HG03064 (cell line): ENCODE data around the gene KLHL18.
"Not testable (repeated sequence)": the region's sequence is repeated elsewhere in the genome, so short reads cannot be mapped to it uniquely, and the experiment has no call there.

ENCODE experiments used
- ATAC-seq: cut with Tn5 transposase; IDR thresholded peaks from one replicate; pipeline ENCODE4 v1.9.1; 2021; ENCODE audit warnings: low read depth; ENCODE audit not compliant: unreplicated experiment

KLHL18 gene

GRCh38 chr3:47270526-47270925 lies 12.2 kb upstream of the KLHL18 start:
- ATAC-seq = no peak

DNA sequence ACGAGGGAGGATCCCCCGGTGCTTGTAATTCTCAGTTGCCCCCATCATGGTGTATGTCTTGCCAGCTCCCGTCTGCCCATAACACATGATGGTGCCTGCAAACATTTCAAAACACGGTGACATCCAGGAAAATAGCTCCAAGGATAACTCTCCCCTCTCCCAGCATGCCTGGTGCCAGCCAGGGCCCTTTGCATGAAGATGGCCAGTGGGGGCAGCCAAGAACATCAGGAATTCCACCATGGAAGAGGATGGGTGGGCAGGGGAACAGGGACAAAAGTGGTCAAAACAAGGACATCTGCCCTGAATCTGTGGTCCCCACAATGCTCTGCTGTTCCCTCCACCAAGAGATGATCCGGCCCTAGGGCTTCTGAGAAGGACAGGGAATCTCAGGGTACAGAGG lies 9.2 kb upstream of the KLHL18 start:
- ATAC-seq = no peak

DNA sequence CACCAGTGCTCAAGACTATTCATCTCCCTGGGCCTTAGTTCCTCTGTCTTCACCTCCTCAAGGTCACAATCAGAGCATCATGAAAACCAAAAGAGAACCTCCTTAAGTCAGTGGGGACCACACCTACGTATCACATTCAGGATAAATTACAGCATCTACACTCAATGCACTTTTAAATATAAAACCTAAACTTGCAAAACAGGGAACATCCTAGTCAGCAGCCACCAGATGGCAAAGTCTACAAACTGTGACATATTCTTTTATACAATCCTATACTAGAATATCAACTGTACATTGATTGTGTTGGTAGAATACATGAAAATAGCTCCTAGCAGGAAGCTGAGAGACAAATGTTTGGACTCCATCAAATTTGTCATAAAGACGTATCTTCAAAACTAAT lies 8.1 kb upstream of the KLHL18 start:
- ATAC-seq = no peak

- no peak for ATAC-seq
These were observed 6.2 kb upstream of the KLHL18 start for GRCh38 chr3:47276558-47276957.

GRCh38 chr3:47280519-47280918 lies 2.2 kb upstream of the KLHL18 start:
- no peak for ATAC-seq

- no peak for ATAC-seq
These were observed 421 bp downstream of the KLHL18 start for GRCh38 chr3:47283193-47283537.

GRCh38 chr3:47283591-47284364 lies 1.0 kb downstream of the KLHL18 start:
- ATAC-seq = no peak

GRCh38 chr3:47288966-47289910 lies 6.5 kb downstream of the KLHL18 start:
- ATAC-seq = no peak

GRCh38 chr3:47291158-47291753 lies 8.5 kb downstream of the KLHL18 start:
- no peak for ATAC-seq

GRCh38 chr3:47291754-47292420 lies 9.1 kb downstream of the KLHL18 start:
- ATAC-seq = not testable (repeated sequence)

- ATAC-seq = no peak
These were observed 11.1 kb downstream of the KLHL18 start for GRCh38 chr3:47293822-47294221.

DNA sequence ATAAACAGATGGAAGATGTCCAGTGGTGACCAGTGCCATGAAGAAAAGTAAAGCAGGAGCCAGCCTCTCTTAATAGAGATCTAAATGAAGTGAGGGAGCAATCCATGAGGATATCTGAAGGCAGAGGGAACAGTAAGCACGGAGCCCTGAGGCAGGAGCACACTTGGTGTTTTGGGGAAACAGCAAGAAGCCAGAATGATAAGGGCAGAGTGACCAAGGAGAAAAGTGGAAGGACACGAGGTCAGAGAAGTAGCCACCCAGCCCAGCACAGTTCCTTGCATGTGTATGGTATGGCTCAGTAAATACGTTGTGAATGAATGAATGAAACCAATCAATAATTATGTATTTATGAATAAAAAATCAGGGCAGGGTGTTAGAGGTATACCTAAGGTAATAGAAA lies 11.6 kb downstream of the KLHL18 start:
- ATAC-seq = no peak

- no peak for ATAC-seq
These were observed 12.6 kb downstream of the KLHL18 start for GRCh38 chr3:47295322-47295721.

- ATAC-seq = no peak
These were observed 13.2 kb downstream of the KLHL18 start for GRCh38 chr3:47295976-47296375.

DNA sequence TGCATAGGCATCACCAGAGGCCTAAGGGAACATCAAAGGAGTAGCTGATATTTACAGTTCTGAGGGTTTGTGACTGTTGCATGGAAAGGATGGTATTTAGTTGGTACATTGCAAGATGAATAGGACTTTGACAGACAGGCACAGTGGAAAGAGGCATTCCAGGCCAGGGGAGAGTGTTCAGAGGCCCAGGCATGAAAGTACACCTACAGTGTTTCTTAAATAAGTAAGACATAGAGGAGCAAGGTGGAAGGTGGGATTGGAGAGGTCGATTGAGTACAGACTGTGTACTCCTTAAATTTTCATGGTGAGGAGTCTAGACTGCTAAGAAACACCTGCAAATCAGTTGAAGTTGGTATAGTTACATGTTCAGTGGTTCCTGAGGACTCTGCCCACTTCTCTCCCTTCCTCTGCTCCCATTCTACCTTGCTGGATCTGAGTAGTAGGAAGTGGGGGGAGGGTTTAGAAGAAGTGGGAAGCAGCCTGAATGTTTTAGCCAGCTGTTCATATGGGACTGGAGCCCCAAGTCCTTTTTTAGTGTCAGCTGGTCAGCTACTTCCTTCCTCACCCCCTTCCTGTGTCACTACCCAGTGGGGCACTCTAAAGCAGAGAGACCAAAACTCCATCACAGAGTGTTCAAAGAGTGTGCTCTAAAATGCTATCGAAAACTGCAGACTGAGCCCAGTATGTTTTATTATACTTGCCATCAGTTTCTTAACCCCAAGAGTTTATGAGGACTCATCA lies 14.0 kb downstream of the KLHL18 start:
- ATAC-seq = no peak

- no peak for ATAC-seq
These were observed 15.7 kb downstream of the KLHL18 start for GRCh38 chr3:47298439-47298838.

GRCh38 chr3:47299381-47300318 lies 16.9 kb downstream of the KLHL18 start:
- ATAC-seq = no peak

GRCh38 chr3:47301456-47301855 lies 18.7 kb downstream of the KLHL18 start:
- no peak for ATAC-seq

- no peak for ATAC-seq
These were observed 23.3 kb downstream of the KLHL18 start for GRCh38 chr3:47306022-47306421.
